SK-N-SH treated with all-trans-retinoic acid at 6 μM for 48 hours (cell line): ENCODE results near the gene LPP.
A peak's percentile ranks its signal among the peaks of the same experiment; 100 is the strongest.

Experiments used
- ATAC-seq: fragments of 200-7000 bp; cut with Tn5 transposase; 3 replicates; pipeline ENCODE4 v1.9.1; 2020; ENCODE audit warnings: mild to moderate bottlenecking, moderate library complexity
- ARNTL ChIP-seq: fragments of 450-650 bp; formaldehyde crosslinking; IDR thresholded peaks from 2 replicates; pipeline ENCODE4 v1.5.0; 2020; ENCODE audit warnings: low read depth, mild to moderate bottlenecking, moderate library complexity, borderline replicate concordance
- BACH2 ChIP-seq: fragments of 250-450 bp; sonication (Bioruptor Pico); IDR thresholded peaks from 2 replicates; pipeline ENCODE4 v1.9.0; 2021; ENCODE audit warnings: mild to moderate bottlenecking, borderline replicate concordance
- CSDC2 ChIP-seq: fragments of 250-450 bp; sonication (Bioruptor Pico); IDR thresholded peaks from 2 replicates; pipeline ENCODE4 v1.5.0; 2020; ENCODE audit warnings: mild to moderate bottlenecking, moderate library complexity
- ESRRG ChIP-seq: fragments of 250-450 bp; sonication (Bioruptor Pico); IDR thresholded peaks from 2 replicates; pipeline ENCODE4 v1.6.1; 2021; ENCODE audit warnings: mild to moderate bottlenecking
- GLIS3 ChIP-seq: fragments of 250-450 bp; sonication (Bioruptor Pico); IDR thresholded peaks from 2 replicates; pipeline ENCODE4 v1.5.0; 2020; ENCODE audit warnings: mild to moderate bottlenecking, moderate library complexity
- ISL1 ChIP-seq: fragments of 250-450 bp; sonication (Bioruptor Pico); IDR thresholded peaks from 2 replicates; pipeline ENCODE4 v2.1.2; 2022; ENCODE audit warnings: mild to moderate bottlenecking, moderate library complexity
- OSR1 ChIP-seq: fragments of 250-450 bp; sonication (Bioruptor Pico); IDR thresholded peaks from 2 replicates; pipeline ENCODE4 v1.8.0; 2022; ENCODE audit warnings: moderate library complexity, mild to moderate bottlenecking, inconsistent platforms
- PPARA ChIP-seq: fragments of 250-450 bp; sonication (Bioruptor Pico); IDR thresholded peaks from 2 replicates; pipeline ENCODE4 v1.5.0; 2020; ENCODE audit warnings: mild to moderate bottlenecking, borderline replicate concordance
- RARB ChIP-seq: fragments of 250-450 bp; sonication (Bioruptor Pico); IDR thresholded peaks from 2 replicates; pipeline ENCODE4 v1.8.0; 2021; ENCODE audit warnings: mild to moderate bottlenecking, moderate library complexity
- TCF4 ChIP-seq: fragments of 250-450 bp; sonication (Bioruptor Pico); IDR thresholded peaks from 2 replicates; pipeline ENCODE4 v1.8.0; 2021; ENCODE audit warnings: mild to moderate bottlenecking, moderate library complexity, borderline replicate concordance
- TOX ChIP-seq: fragments of 250-450 bp; sonication (Bioruptor Pico); IDR thresholded peaks from 2 replicates; pipeline ENCODE4 v1.8.0; 2021; ENCODE audit warnings: mild to moderate bottlenecking, moderate library complexity, borderline replicate concordance
- ZFP3 ChIP-seq: fragments of 250-450 bp; sonication (Bioruptor Pico); IDR thresholded peaks from 2 replicates; pipeline ENCODE4 v1.5.0; 2020; ENCODE audit warnings: mild to moderate bottlenecking, moderate library complexity
- ZFP30 ChIP-seq: fragments of 450-650 bp; formaldehyde crosslinking; IDR thresholded peaks from 2 replicates; pipeline ENCODE4 v1.5.0; 2022; ENCODE audit warnings: mild to moderate bottlenecking, moderate library complexity
- ZNF70 ChIP-seq: fragments of 450-650 bp; formaldehyde crosslinking; IDR thresholded peaks from 2 replicates; pipeline ENCODE4 v1.5.0; 2020; ENCODE audit warnings: mild to moderate bottlenecking, moderate library complexity
- TF ChIP-seq, protein P1 (sequence below): fragments of 250-450 bp; sonication (Bioruptor Pico); IDR thresholded peaks from 2 replicates; pipeline ENCODE4 v1.8.0; 2021; ENCODE audit warnings: low read depth, mild to moderate bottlenecking, moderate library complexity, borderline replicate concordance
- TF ChIP-seq, protein P2 (sequence below): fragments of 250-450 bp; sonication (Bioruptor Pico); IDR thresholded peaks from 2 replicates; pipeline ENCODE4 v1.8.0; 2020; ENCODE audit warnings: mild to moderate bottlenecking, moderate library complexity, borderline replicate concordance
- TF ChIP-seq, protein P3 (sequence below): fragments of 250-450 bp; sonication (Bioruptor Pico); IDR thresholded peaks from 2 replicates; pipeline ENCODE4 v1.5.1; 2021; ENCODE audit warnings: mild to moderate bottlenecking, moderate library complexity
- TF ChIP-seq, protein P4 (sequence below): fragments of 250-450 bp; sonication (Bioruptor Pico); IDR thresholded peaks from 2 replicates; pipeline ENCODE4 v1.5.1; 2020; ENCODE audit warnings: low read depth, mild to moderate bottlenecking, moderate library complexity

Gene LPP

DNA sequence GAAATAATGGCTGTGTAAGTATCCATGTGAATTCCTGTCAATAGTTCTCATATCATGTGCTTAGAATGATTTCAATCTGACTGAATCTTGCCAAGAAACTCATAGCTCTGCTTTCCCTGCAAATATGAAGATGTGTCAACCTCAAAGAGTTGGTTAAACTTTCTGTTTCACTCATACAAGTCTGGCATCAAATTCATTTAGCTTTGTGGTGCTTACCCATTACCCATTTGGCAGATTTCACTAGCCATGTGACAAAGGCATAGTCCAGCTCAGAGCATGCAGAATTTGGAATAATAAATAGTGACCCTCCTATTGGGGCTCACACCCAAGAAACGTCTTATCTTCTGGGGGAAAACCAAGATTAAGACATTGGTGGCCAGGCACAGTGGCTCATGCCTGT lies 761.2 kb downstream of the LPP start:
- no peak for ATAC-seq
- no peak for TF ChIP-seq ISL1 (CRISPR knock-in tag)
- no peak for TF ChIP-seq ZNF70 (CRISPR knock-in tag)
- TF ChIP-seq, all 23 proteins: peak for 0

DNA sequence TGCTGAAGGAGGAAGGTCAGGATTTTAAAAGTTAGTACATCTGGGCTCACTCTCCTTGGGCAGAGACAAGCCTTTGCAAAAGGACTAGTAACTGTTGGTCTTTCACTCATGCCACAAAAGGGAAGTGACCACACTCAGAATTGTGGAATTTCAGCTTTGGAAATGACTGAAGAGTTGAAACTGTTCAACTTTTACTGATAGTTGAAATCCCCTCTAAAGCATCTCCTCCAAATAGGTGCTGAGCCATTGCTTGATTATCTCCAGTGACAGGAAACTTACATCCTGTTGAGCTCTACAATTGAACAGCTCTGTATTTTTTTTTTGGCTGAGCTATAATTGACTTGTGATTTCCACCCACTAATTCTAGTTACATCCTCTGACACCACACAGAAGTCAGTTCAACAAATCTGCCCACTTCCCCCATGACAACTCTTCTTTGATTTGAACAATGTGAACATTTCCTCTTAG lies 763.0 kb downstream of the LPP start:
- ATAC-seq, result peak; percentile 34
- TF ChIP-seq BACH2 (CRISPR knock-in tag), result no peak

DNA sequence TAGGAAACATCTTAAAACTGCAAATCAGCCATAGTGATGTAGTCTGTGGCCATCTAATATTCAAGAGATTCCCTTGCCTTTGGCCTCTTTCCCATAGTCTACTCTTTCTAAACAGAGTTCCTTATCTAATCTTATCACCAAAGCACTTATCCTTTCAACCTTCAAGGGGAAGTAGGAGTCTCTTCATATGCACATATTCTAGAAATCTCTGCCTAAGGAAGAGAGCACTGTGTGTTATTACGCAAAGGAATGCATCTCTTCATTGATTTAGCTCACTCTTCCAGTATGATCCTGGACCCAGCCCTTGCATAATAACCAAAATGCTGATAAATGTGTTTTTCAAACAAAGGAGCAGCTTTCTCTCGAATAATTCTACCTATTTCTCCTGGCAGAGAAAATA lies 764.1 kb downstream of the LPP start:
- ATAC-seq, result no peak

DNA sequence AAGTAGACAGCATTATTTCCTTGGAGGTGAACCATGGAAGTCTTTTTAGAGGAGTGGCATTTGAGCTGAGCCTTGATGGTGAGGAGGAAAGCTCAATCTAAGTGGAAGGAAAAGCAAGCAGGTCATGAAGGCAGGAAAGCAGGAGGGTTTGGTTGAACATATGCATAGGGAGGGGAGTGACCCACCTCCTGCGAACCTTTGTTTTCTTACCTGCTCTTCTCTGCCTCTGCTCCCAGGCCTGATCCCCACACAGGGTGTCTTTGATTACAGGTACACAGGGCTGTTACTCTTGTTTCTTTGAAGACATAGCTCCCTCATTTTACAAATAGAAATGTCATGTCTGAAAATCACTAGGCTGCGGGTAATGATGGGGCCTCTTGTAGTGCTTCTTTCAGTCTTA lies 769.7 kb downstream of the LPP start:
- no peak for TF ChIP-seq ZFP3 (CRISPR knock-in tag)
- no peak for TF ChIP-seq ISL1 (CRISPR knock-in tag)
- no peak for TF ChIP-seq RARB (CRISPR knock-in tag)
- TF ChIP-seq ESRRG, result no peak

More for the DNA sequence above, 764.1 kb downstream of the LPP start:
- TF ChIP-seq ISL1 (CRISPR knock-in tag) (peak; percentile 73), PPARA (CRISPR knock-in tag) (no peak)
- TF ChIP-seq, protein P1, sequence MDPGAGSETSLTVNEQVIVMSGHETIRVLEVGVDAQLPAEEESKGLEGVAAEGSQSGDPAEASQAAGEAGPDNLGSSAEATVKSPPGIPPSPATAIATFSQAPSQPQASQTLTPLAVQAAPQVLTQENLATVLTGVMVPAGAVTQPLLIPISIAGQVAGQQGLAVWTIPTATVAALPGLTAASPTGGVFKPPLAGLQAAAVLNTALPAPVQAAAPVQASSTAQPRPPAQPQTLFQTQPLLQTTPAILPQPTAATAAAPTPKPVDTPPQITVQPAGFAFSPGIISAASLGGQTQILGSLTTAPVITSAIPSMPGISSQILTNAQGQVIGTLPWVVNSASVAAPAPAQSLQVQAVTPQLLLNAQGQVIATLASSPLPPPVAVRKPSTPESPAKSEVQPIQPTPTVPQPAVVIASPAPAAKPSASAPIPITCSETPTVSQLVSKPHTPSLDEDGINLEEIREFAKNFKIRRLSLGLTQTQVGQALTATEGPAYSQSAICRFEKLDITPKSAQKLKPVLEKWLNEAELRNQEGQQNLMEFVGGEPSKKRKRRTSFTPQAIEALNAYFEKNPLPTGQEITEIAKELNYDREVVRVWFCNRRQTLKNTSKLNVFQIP (CRISPR knock-in tag), result no peak

DNA sequence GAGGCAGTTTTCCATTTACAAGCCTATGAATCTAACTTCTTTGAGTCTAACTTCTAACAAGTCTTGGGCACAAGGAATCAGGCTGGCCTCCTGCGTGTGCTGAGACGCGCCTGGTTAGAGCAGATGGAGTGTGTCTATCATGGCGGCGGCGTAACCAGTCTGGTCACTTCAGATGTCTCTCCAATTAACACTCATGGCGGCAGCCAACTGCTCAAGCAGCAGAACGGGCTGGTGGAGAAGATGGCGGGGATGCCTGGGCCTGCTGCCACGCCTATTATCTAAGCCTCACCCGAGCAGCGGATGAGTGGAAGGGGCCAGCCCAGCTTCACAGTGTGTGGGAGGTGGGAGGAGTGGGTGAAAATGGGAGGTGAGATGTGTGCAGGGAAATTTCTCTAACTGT lies 771.4 kb downstream of the LPP start:
- TF ChIP-seq TOX (CRISPR knock-in tag) (no peak), OSR1 (CRISPR knock-in tag) (no peak), BACH2 (CRISPR knock-in tag) (no peak), ZFP3 (CRISPR knock-in tag) (no peak), GLIS3 (no peak), TCF4 (CRISPR knock-in tag) (no peak), ARNTL (CRISPR knock-in tag) (no peak), RARB (CRISPR knock-in tag) (no peak)
- TF ChIP-seq, protein P2, sequence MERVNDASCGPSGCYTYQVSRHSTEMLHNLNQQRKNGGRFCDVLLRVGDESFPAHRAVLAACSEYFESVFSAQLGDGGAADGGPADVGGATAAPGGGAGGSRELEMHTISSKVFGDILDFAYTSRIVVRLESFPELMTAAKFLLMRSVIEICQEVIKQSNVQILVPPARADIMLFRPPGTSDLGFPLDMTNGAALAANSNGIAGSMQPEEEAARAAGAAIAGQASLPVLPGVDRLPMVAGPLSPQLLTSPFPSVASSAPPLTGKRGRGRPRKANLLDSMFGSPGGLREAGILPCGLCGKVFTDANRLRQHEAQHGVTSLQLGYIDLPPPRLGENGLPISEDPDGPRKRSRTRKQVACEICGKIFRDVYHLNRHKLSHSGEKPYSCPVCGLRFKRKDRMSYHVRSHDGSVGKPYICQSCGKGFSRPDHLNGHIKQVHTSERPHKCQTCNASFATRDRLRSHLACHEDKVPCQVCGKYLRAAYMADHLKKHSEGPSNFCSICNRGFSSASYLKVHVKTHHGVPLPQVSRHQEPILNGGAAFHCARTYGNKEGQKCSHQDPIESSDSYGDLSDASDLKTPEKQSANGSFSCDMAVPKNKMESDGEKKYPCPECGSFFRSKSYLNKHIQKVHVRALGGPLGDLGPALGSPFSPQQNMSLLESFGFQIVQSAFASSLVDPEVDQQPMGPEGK (CRISPR knock-in tag), result no peak
- ATAC-seq, result no peak

More for the DNA sequence above, 769.7 kb downstream of the LPP start:
- ATAC-seq, result no peak

DNA sequence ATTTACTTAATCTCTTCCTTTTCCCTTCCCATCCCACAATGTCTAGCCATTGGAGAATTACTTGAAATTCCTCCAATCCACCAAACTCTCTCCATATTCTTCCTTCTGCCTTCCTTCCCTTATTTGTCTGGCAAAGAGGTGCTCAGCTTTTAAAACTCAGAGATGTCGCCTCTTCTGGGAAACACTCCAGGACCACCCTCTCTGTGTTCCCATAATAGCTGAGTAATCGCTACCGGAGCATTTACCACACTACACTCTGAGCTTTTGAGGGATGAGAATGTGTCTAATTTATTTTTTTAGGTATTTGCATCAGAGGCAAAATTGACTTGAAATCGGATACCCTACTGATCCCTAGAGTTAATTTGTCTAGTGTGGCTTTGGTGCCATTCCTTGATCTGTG lies 772.2 kb downstream of the LPP start:
- TF ChIP-seq, protein P2 (CRISPR knock-in tag), result no peak
- TF ChIP-seq, protein P3, sequence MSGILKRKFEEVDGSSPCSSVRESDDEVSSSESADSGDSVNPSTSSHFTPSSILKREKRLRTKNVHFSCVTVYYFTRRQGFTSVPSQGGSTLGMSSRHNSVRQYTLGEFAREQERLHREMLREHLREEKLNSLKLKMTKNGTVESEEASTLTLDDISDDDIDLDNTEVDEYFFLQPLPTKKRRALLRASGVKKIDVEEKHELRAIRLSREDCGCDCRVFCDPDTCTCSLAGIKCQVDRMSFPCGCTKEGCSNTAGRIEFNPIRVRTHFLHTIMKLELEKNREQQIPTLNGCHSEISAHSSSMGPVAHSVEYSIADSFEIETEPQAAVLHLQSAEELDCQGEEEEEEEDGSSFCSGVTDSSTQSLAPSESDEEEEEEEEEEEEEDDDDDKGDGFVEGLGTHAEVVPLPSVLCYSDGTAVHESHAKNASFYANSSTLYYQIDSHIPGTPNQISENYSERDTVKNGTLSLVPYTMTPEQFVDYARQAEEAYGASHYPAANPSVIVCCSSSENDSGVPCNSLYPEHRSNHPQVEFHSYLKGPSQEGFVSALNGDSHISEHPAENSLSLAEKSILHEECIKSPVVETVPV, result no peak
- TF ChIP-seq, protein P4, sequence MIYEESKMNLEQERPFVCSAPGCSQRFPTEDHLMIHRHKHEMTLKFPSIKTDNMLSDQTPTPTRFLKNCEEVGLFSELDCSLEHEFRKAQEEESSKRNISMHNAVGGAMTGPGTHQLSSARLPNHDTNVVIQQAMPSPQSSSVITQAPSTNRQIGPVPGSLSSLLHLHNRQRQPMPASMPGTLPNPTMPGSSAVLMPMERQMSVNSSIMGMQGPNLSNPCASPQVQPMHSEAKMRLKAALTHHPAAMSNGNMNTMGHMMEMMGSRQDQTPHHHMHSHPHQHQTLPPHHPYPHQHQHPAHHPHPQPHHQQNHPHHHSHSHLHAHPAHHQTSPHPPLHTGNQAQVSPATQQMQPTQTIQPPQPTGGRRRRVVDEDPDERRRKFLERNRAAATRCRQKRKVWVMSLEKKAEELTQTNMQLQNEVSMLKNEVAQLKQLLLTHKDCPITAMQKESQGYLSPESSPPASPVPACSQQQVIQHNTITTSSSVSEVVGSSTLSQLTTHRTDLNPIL (CRISPR knock-in tag), result no peak
- TF ChIP-seq ZNF70 (CRISPR knock-in tag) (no peak), CSDC2 (CRISPR knock-in tag) (no peak), PPARA (CRISPR knock-in tag) (no peak), ZFP30 (CRISPR knock-in tag) (no peak), RARB (CRISPR knock-in tag) (no peak)
- TF ChIP-seq, protein P1 (CRISPR knock-in tag), result no peak
- no peak for ATAC-seq
